DOHH2 (cell line): ENCODE data around the gene FN3KRP.

ENCODE experiments used
- CTCF ChIP-seq: fragments of 200-600 bp; sonication (generic); IDR thresholded peaks from one replicate; pipeline ENCODE4 v1.5.1; 2014; ENCODE audit warnings: antibody characterized with exemption, mild to moderate bottlenecking, low read depth, low read length; ENCODE audit not compliant: poor library complexity, severe bottlenecking
- EZH2phosphoT487 ChIP-seq: fragments of 200-600 bp; sonication (generic); IDR thresholded peaks from 2 replicates; pipeline ENCODE4 v1.6.1; 2017; ENCODE audit warnings: borderline replicate concordance, mild to moderate bottlenecking, antibody characterized with exemption, low read length, moderate library complexity, mixed read lengths

- no peak for TF ChIP-seq CTCF
- no peak for TF ChIP-seq EZH2phosphoT487
Measured at GRCh38 chr17:82679586-82680465, 36.7 kb upstream of the FN3KRP start.
